Body of pancreas (tissue), 4 donors: ENCODE measurements around the gene SRSF1. TPM values are rescaled to one million over a fixed set of nuclear protein-coding genes. Genes with fewer than 3 reads are reported as not detected.
A peak's percentile ranks its signal among the peaks of the same experiment; 100 is the strongest.

Source experiments
- ATAC-seq: fragments of 150-250 bp; one replicate; pipeline ENCODE4 v1.9.1; 2016
- DNase-seq, 4 donors: peaks; one replicate each; pipeline ENCODE4 v3.0.0-alpha.2; 2019
- H3K27ac ChIP-seq, 4 donors: fragments of 200-600 bp; sonication (generic); 1 replicate in 3 of 4; 2 replicates in 1 of 4; pipeline versions ENCODE4 v1.5.1 to v1.6.1; 2016 to 2019; ENCODE audit warnings: mild to moderate bottlenecking in 1 of 4, mixed read lengths in 1 of 4, moderate library complexity in 1 of 4
- H3K27me3 ChIP-seq, 2 donors: fragments of 200-600 bp; sonication (generic); one replicate each; pipeline ENCODE4 v1.6.0; 2016; ENCODE audit warnings: mild to moderate bottlenecking in 1 of 2
- H3K36me3 ChIP-seq, 2 donors: fragments of 200-600 bp; sonication (generic); replicated peaks in 1 of 2; 2 replicates each; pipeline ENCODE4 v1.5.1; 2016; ENCODE audit warnings: low read depth in 2 of 2; ENCODE audit not compliant: insufficient read depth in 1 of 2
- H3K4me1 ChIP-seq: fragments of 200-600 bp; sonication (generic); one replicate; pipeline ENCODE4 v1.6.0; 2016
- H3K4me3 ChIP-seq, 2 donors: fragments of 200-600 bp; sonication (generic); 1 replicate in 1 of 2; 2 replicates in 1 of 2; pipeline ENCODE4 v1.5.1; 2016 to 2019
- H3K9me3 ChIP-seq, 3 donors: fragments of 200-600 bp; sonication (generic); 1 replicate in 2 of 3; 2 replicates in 1 of 3; pipeline ENCODE4 v1.5.1; 2016
- POLR2A ChIP-seq, 3 donors: fragments of 450-650 bp; IDR thresholded peaks; one replicate each; pipeline ENCODE4 v1.6.1; 2016; ENCODE audit warnings: antibody characterized with exemption in 3 of 3, mild to moderate bottlenecking in 2 of 3
- WGBS, 2 donors: methylation state at CpG; one replicate each; pipeline ENCODE4 v1.1.5; 2017; 5-methylcytosine and 5-hydroxymethylcytosine counted together
- intact Hi-C: fragments of 100-400 bp; cut with DNase I; formaldehyde crosslinking; loops from one replicate; pipeline ENCODE4 v1.15.1; 2023
- total RNA-seq, 2 donors: library from RNA; depleted of rRNA; stranded (reverse); fragments of >200 nt; gene quantifications; one replicate each; pipeline ENCODE4 v1.1.0, GENCODE V29; 2016
- TF ChIP-seq, protein P1 (sequence below), 7 experiments: fragments of 450-650 bp in 4 of 7; fragments of 200-600 bp in 3 of 7; sonication (generic) in 3 of 7; IDR thresholded peaks; one replicate each; pipeline ENCODE4 v1.5.1; 2016 to 2019; ENCODE audit warnings: antibody characterized with exemption in 7 of 7

SRSF1 gene
- total RNA-seq, 2 donors from 2014 or later, result 76.0 to 139 TPM

DNA sequence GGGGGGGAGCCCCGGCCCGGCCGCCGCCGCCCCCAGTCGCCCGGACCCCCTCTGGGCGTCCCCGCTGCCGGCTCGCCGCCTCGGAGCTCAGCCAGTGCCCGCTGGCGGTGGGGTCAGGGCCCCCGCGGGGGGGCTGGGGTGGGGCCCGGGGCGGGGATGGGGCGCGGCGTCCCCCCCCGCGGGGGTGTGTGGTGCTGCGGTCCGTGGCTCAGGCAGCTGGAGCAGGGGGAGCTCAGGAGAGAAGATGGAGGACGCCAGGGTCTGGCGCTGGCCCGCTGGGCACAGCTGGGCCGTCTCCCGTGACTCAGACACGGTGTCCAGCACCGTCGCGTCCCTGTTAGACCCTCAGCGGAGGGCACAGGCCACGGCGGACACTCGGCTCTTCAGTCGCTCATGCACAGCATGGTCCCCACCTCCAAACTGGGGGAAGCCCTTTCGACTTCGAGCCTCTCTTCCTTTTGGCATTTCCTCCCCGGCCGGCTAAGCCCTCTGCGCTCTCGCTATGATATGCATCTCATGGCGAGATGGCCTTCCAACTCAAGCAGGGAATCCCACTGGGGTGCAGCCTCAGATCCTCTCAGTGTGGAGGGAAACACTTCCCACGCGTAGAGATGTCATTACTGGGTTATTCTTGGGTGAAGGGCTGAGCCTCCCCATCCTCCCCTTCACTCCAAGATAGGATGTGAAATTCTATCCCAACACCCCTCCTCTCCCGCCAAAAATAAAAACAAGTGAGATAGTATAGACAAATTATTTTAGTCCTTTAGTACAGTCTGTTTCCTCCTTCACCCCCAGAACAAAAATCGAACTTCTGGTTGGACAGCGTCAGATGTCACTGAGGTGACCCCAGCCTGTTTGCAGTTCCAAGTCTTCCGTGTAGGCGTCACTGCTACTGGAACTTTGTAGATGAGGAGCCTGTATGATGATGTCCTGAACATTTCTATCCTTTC is 18.5 kb downstream of the SRSF1 start:
- TF ChIP-seq POLR2A (IDR thresholded peaks at IDR 0.05), result peak; percentile 40 to 84 (median 75)
- TF ChIP-seq, protein P1, sequence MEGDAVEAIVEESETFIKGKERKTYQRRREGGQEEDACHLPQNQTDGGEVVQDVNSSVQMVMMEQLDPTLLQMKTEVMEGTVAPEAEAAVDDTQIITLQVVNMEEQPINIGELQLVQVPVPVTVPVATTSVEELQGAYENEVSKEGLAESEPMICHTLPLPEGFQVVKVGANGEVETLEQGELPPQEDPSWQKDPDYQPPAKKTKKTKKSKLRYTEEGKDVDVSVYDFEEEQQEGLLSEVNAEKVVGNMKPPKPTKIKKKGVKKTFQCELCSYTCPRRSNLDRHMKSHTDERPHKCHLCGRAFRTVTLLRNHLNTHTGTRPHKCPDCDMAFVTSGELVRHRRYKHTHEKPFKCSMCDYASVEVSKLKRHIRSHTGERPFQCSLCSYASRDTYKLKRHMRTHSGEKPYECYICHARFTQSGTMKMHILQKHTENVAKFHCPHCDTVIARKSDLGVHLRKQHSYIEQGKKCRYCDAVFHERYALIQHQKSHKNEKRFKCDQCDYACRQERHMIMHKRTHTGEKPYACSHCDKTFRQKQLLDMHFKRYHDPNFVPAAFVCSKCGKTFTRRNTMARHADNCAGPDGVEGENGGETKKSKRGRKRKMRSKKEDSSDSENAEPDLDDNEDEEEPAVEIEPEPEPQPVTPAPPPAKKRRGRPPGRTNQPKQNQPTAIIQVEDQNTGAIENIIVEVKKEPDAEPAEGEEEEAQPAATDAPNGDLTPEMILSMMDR (IDR thresholded peaks at IDR 0.05), result no peak
- DNase-seq (peak; percentile 74 to 76 (median 75)), ATAC-seq (peak; percentile 84)
- no peaks in the 10 kb centered on the region for H3K36me3 ChIP-seq
- peaks cover 48% of the 10 kb centered on the region for H3K4me1 ChIP-seq
- H3K27me3 ChIP-seq, result no peaks in the 10 kb centered on the region
- H3K9me3 ChIP-seq, result no peaks in the 10 kb centered on the region
- peak overlapping the region; percentile 94 to 99 (median 96) for H3K27ac ChIP-seq
- H3K4me3 ChIP-seq, result peak overlapping the region; percentile 49 to 60
- intact Hi-C loops, result no loop called here
- 0 to 1% methylated on average over 25 to 28 of the region's 54 CpGs for WGBS, 2 donors

DNA sequence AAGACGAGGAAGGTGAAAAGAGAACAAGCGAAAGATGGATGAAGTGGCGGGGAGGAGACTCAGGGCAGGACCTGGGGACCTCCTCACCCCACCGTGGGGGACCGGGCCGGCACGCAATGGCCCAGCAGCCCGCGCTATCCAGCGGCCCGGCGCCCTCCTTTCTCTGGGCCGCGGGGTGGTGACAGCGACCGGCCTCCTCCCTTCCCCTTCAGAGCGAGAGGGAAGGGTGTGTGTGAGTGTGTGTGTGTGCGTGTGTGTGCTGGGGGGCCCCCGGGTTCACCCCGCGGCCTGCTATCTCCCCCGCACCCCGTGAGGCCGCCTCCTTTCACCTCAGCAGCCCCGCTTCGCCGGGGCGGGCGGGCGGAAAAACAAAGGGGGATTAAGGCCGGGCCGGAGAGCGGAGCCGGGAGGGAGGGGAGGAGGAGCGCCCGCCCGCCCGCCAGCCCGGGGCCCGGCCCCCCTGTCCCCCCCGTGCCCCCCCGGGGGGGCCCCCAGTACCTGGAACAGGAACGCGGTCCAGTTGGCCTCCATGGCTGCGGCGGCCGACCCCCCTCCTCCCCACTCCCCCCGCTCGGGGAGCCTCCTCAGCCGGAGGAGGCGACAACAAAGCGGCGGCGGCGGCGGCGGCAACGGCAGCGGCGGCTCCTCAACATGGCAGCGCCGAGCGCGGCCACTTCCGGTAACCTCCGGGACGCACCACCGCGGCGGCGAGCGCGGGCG is 19.3 kb downstream of the SRSF1 start, which contains the start of gene VEZF1:
TSS of gene VEZF1 (minus strand) at position 674 of the 720 bp plus-strand sequence. CDS start at position 531, 143 bp downstream.
- no peaks in the 10 kb centered on the region for H3K27me3 ChIP-seq
- intact Hi-C loops, result no loop called here
- peak within 1 kb of the TSS; percentile 49 to 67 for H3K4me3 ChIP-seq
- no peaks in the 10 kb centered on the region for H3K9me3 ChIP-seq
- H3K27ac ChIP-seq, result peak within 1 kb of the TSS; percentile 94 to 99 (median 96)
- ATAC-seq, result peak; percentile 83
- H3K4me1 ChIP-seq, result peaks cover 53% of the 10 kb centered on the region
- peak; percentile 75 to 79 (median 78) for DNase-seq
- no peaks in the 10 kb centered on the region for H3K36me3 ChIP-seq
- TF ChIP-seq, protein P1 (IDR thresholded peaks at IDR 0.05), result no peak
- TF ChIP-seq POLR2A (IDR thresholded peaks at IDR 0.05), result peak in 2 of 3 donors; percentile 48 to 57
- 0% methylated on average over 5 to 45 of the region's 74 CpGs for WGBS, 2 donors

DNA sequence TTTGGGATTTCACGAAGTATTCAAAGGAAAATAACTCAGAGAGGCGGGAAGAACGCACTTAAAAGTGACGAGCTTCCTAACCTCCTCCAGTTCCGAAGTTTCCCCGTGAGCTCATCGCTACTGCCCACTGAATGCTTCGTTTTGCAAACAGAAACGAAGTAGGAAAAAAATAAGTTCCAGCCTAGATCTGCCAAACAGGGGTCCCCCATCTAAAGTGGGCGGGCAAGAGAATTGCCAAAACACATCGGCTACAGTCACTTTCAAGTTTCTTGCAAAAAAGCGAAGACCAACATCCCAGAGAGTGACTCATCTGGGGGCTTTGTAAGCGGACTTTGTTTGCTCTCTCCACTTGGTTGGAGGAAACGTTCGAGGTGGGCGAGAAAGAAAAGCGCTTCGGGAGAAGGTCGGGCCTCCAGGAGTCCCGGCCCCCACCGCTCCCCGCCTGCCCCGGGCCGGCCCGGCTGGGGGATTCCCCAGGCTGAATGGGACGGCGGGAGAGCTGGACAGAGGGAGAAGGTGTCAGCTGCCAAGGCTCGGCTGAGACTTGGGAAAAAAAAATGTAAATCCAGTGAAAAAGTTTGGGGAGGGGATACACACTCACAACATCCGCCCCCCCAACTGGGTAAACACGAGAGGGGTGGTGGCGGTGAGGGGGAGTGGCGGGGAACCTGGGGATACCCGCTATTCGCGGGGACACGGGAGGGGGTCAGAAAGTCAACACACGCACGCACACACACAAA is 20.0 kb downstream of the SRSF1 start:
- DNase-seq (peak; percentile 48 to 57 (median 53)), ATAC-seq (peak; percentile 40)
- intact Hi-C loops, result no loop called here
- peak overlapping the region; percentile 94 to 99 (median 96) for H3K27ac ChIP-seq
- peaks cover 60% of the 10 kb centered on the region for H3K4me1 ChIP-seq
- no peaks in the 10 kb centered on the region for H3K27me3 ChIP-seq
- H3K36me3 ChIP-seq, result no peaks in the 10 kb centered on the region
- H3K4me3 ChIP-seq, result peak overlapping the region; percentile 43 to 67
- no peaks in the 10 kb centered on the region for H3K9me3 ChIP-seq
- 0 to 1% methylated on average over 38 of the region's 38 CpGs for WGBS, 2 donors
- TF ChIP-seq, protein P1 (IDR thresholded peaks at IDR 0.05), result no peak
- TF ChIP-seq POLR2A (IDR thresholded peaks at IDR 0.05), result peak in 2 of 3 donors; percentile 15 to 29

DNA sequence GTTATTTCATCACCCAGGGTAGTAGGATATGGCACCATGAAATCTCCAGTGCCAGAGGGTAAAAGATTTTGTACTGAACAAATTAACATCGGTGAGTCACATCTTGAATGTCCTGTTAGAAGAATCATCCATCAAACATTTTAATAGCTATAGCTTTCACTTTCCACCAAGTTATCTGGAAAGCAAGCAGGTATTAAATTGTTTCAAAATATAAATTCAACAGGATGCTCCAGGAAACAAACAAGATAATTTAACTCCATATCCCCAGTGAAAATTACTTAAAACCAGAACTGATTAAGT is 21.4 kb downstream of the SRSF1 start:
- peak overlapping the region in 1 of 4 donors; percentile 97 for H3K27ac ChIP-seq
- TF ChIP-seq, protein P1 (IDR thresholded peaks at IDR 0.05), result no peak
- no peak for TF ChIP-seq POLR2A (IDR thresholded peaks at IDR 0.05)
- H3K9me3 ChIP-seq, result no peaks in the 10 kb centered on the region
- ATAC-seq, result no peak
- peaks cover 67% of the 10 kb centered on the region for H3K4me1 ChIP-seq
- DNase-seq, result no peak
- no peaks in the 10 kb centered on the region for H3K27me3 ChIP-seq
- H3K36me3 ChIP-seq, result peaks cover 0 to 3% of the 10 kb centered on the region in 2 donors
- WGBS, 2 donors, result 4 to 27% methylated on average over 1 of the region's 1 CpG
- no peak overlapping the region for H3K4me3 ChIP-seq
- intact Hi-C loops, result no loop called here
